Nephron (organoid): ENCODE data around the gene RPA3.
A peak's percentile ranks its signal among the peaks of the same experiment; 100 is the strongest.

Experiments
- H3K27ac Mint-ChIP-seq, 3 experiments: 2 replicates each; pipeline ENCODE4 v1.8.0; 2020; ENCODE audit warnings: mixed read lengths in 3 of 3, mild to moderate bottlenecking in 2 of 3, moderate library complexity in 1 of 3
- H3K27me3 Mint-ChIP-seq: 2 replicates; pipeline ENCODE4 v1.8.0; 2021; ENCODE audit warnings: low read depth, mild to moderate bottlenecking, moderate library complexity, mixed read lengths
- H3K36me3 Mint-ChIP-seq: 2 replicates; pipeline ENCODE4 v1.8.0; 2020; ENCODE audit warnings: low read depth, mixed read lengths
- H3K4me1 Mint-ChIP-seq: 2 replicates; pipeline ENCODE4 v1.8.0; 2020; ENCODE audit warnings: mixed read lengths
- H3K4me3 Mint-ChIP-seq, 3 experiments: 2 replicates each; pipeline ENCODE4 v1.8.0; 2020; ENCODE audit warnings: mild to moderate bottlenecking in 3 of 3, mixed read lengths in 3 of 3, moderate library complexity in 2 of 3
- H3K9me3 Mint-ChIP-seq: 2 replicates; pipeline ENCODE4 v1.8.0; 2020; ENCODE audit warnings: mixed read lengths
- TF ChIP-seq, protein P1 (sequence below), 3 experiments: fragments of 200-600 bp; sonication (generic); IDR thresholded peaks; one replicate each; pipeline ENCODE4 v1.5.0; 2021; ENCODE audit warnings: antibody characterized with exemption in 3 of 3; ENCODE audit not compliant: unreplicated experiment in 3 of 3

Gene RPA3

DNA sequence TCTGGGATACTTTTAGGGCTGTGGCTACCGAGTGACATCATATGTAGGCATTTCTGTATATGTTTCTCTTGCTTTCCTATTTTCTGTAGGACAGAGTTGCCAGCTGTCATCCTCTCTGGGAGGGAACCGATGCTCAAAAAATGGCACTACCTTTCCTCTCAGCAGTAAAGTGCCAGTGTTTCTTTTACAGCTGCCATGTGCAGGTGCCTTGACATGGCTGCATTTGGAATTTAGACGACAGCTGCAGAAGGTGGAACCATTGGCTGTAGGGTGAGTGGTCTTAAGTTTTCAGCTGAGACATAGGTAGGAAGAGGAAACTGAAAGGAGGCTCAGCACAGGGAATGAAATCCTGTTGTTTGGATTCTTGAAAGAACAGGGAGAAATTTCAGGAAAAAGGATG, 20.2 kb upstream of the RPA3 start:
- H3K4me1 Mint-ChIP-seq = peaks cover 13% of the 10 kb centered on the region
- TF ChIP-seq, protein P1, sequence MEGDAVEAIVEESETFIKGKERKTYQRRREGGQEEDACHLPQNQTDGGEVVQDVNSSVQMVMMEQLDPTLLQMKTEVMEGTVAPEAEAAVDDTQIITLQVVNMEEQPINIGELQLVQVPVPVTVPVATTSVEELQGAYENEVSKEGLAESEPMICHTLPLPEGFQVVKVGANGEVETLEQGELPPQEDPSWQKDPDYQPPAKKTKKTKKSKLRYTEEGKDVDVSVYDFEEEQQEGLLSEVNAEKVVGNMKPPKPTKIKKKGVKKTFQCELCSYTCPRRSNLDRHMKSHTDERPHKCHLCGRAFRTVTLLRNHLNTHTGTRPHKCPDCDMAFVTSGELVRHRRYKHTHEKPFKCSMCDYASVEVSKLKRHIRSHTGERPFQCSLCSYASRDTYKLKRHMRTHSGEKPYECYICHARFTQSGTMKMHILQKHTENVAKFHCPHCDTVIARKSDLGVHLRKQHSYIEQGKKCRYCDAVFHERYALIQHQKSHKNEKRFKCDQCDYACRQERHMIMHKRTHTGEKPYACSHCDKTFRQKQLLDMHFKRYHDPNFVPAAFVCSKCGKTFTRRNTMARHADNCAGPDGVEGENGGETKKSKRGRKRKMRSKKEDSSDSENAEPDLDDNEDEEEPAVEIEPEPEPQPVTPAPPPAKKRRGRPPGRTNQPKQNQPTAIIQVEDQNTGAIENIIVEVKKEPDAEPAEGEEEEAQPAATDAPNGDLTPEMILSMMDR (IDR thresholded peaks at IDR 0.05; ENCODE audit: unreplicated experiment in 3 of 3) = no peak

DNA sequence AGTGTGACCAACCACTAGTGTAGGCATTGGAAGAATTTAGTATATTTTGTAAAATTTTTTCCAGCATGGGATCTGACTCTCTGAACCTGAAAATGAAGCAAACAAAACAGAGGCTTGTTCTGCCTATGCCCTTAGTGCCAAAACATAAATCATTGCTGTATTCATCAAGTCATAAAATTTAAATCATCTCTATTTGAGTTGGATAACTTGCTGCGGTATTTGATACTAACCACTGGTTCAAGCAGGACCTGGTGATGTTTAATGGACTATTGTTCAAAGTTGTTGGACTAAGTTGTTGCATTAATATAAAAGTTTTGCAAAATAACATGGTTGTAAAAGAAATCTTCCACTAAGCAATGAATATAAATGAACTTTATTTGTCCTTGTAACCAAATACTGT, 19.8 kb upstream of the RPA3 start:
- H3K4me1 Mint-ChIP-seq = peaks cover 15% of the 10 kb centered on the region
- H3K27me3 Mint-ChIP-seq = peaks cover 5% of the 10 kb centered on the region
- TF ChIP-seq, protein P1 (IDR thresholded peaks at IDR 0.05; ENCODE audit: unreplicated experiment in 3 of 3) = no peak
- no peak overlapping the region for H3K4me3 Mint-ChIP-seq
- H3K27ac Mint-ChIP-seq = peak overlapping the region in 1 of 3 experiments; percentile 13
- no peaks in the 10 kb centered on the region for H3K36me3 Mint-ChIP-seq
- no peaks in the 10 kb centered on the region for H3K9me3 Mint-ChIP-seq

More for the DNA sequence above, 20.2 kb upstream of the RPA3 start:
- H3K27ac Mint-ChIP-seq = peak overlapping the region in 1 of 3 experiments; percentile 13
- H3K4me3 Mint-ChIP-seq = no peak overlapping the region
- H3K36me3 Mint-ChIP-seq = no peaks in the 10 kb centered on the region
- no peaks in the 10 kb centered on the region for H3K9me3 Mint-ChIP-seq
- peaks cover 5% of the 10 kb centered on the region for H3K27me3 Mint-ChIP-seq

DNA sequence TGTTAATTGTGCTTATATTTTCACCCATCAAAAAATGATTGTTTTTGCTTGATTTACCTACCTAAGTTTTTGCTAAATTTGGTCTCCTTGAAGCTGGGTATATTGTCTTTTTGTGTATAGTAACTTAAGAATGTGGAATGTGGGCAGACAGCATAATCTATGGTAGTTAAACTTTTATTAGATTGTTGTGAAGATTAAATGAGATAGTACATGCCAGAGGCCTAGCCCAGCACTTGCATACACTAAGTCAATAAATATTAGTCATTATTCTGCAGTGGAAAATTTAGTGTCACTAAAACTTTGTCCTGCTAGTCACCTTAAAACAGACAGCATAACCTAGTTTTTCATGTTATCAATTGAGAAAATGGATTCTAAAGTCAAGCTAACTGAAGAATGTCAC, 19.3 kb upstream of the RPA3 start:
- peaks cover 20% of the 10 kb centered on the region for H3K4me1 Mint-ChIP-seq
- no peaks in the 10 kb centered on the region for H3K9me3 Mint-ChIP-seq
- H3K4me3 Mint-ChIP-seq = no peak overlapping the region
- H3K36me3 Mint-ChIP-seq = no peaks in the 10 kb centered on the region
- H3K27me3 Mint-ChIP-seq = peaks cover 5% of the 10 kb centered on the region
- TF ChIP-seq, protein P1 (IDR thresholded peaks at IDR 0.05; ENCODE audit: unreplicated experiment in 3 of 3) = no peak
- no peak overlapping the region for H3K27ac Mint-ChIP-seq

DNA sequence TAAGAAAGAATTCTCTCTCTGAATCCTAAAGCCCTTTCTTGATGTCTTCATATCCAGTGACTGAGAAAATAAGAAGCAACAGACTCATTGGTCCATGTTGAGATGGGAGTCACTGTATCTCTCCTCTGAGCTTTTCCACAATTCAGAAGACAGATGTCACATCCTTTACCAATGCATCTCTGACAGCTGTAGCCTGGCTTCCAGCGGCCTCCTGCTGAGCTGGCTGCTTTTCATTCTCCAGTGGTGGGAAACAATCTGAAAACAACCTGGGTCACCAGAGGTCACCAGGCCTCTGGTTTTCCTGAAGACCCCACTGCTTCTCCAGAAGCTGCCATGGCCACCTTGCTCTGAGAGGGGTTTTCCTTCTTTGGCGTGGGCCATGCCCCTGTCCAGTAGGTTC, 18.3 kb upstream of the RPA3 start:
- Mint-ChIP-seq H3K36me3 (no peaks in the 10 kb centered on the region), H3K9me3 (no peaks in the 10 kb centered on the region), H3K4me1 (peaks cover 30% of the 10 kb centered on the region), H3K27me3 (no peaks in the 10 kb centered on the region), H3K27ac (no peak overlapping the region), H3K4me3 (no peak overlapping the region)
- TF ChIP-seq, protein P1 (IDR thresholded peaks at IDR 0.05; ENCODE audit: unreplicated experiment in 3 of 3) = no peak

DNA sequence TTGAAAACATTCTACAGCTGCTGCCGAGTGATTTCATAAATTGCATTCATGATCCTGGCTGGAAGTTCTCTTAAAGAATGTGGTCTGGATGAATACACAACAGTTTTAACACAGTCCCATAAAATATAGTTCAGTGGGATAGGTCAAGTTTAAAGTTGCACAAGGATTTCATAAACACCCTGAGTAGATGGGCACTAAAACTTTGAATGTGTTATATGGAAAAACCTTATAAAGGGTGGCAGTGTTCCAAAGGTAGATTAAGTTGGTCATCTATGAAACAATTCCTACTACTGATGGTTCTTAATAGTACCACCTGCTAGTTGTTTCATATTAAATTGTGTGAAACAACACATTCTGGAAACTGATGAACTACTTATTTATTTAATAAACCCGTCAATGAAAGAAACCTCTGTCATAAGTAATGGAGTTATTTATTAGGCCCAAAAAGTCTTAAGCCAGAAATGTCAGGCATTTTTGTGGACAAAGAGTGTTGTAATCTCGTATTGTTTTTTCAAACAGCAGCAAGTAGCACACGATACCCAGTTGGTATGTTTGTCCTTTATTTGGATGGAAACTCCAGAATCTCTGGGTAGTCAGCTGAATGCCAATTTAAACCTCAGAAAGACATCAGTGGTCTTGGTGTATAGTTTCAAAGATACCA, 14.3 kb upstream of the RPA3 start:
- H3K36me3 Mint-ChIP-seq = no peaks in the 10 kb centered on the region
- H3K27ac Mint-ChIP-seq = peak overlapping the region; percentile 44 to 73 (median 53)
- TF ChIP-seq, protein P1 (IDR thresholded peaks at IDR 0.05; ENCODE audit: unreplicated experiment in 3 of 3) = no peak
- H3K27me3 Mint-ChIP-seq = no peaks in the 10 kb centered on the region
- no peak overlapping the region for H3K4me3 Mint-ChIP-seq
- H3K9me3 Mint-ChIP-seq = no peaks in the 10 kb centered on the region
- peaks cover 24% of the 10 kb centered on the region for H3K4me1 Mint-ChIP-seq

DNA sequence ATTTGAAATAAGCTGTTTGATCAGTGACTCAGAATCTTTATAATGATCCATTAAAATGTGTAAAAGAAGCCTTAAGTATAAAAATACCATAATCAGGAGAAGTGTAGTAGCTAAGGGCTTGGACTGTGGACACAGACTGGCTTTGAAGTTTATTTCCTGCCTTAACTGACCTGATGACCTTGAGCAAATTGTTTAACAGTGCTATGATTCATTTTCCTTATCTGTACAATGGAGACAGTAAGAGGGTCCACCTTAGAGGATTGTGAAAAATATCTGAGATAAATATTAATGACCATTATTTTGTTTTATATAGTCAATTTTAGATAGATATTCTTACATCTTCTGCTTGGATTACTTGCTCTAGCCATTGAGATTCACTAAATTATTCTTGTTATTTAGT, 13.3 kb upstream of the RPA3 start:
- Mint-ChIP-seq H3K9me3 (peaks cover 6% of the 10 kb centered on the region), H3K4me3 (no peak overlapping the region), H3K4me1 (peaks cover 24% of the 10 kb centered on the region), H3K27ac (peak overlapping the region in 1 of 3 experiments; percentile 53), H3K27me3 (no peaks in the 10 kb centered on the region), H3K36me3 (no peaks in the 10 kb centered on the region)
- TF ChIP-seq, protein P1 (IDR thresholded peaks at IDR 0.05; ENCODE audit: unreplicated experiment in 3 of 3) = no peak
